ENCODE data around the gene ERCC4. TPM values are rescaled to one million over a fixed set of nuclear protein-coding genes. Genes with fewer than 3 reads are reported as not detected.
"Not testable (repeated sequence)": the region's sequence is repeated elsewhere in the genome, so short reads cannot be mapped to it uniquely, and the experiment has no call there.

The ERCC4 gene
- total RNA-seq, 1 donor from 2014 or later, result 14.3 TPM

GRCh38 chr16:13883881-13884280, 36.1 kb upstream of the ERCC4 start:
- no peak for TF ChIP-seq CTCF (IDR thresholded peaks at IDR 0.05; ENCODE audit: unreplicated experiment)
- H3K9me3 Mint-ChIP-seq (ENCODE audit: unreplicated experiment), result no peaks in the 10 kb centered on the region
- H3K36me3 Mint-ChIP-seq (ENCODE audit: low read depth, unreplicated experiment), result no peaks in the 10 kb centered on the region
- H3K27ac Mint-ChIP-seq (ENCODE audit: unreplicated experiment), result no peak overlapping the region
- no peaks in the 10 kb centered on the region for H3K27me3 Mint-ChIP-seq (ENCODE audit: unreplicated experiment)
- no peak overlapping the region for H3K4me3 Mint-ChIP-seq (ENCODE audit: unreplicated experiment)
- DNase-seq (ENCODE audit: low spot score), result no peak
- no peaks in the 10 kb centered on the region for H3K4me1 Mint-ChIP-seq (ENCODE audit: unreplicated experiment)

- DNase-seq (ENCODE audit: low spot score), result no peak
- H3K36me3 Mint-ChIP-seq (ENCODE audit: low read depth, unreplicated experiment), result no peaks in the 10 kb centered on the region
- no peaks in the 10 kb centered on the region for H3K27me3 Mint-ChIP-seq (ENCODE audit: unreplicated experiment)
- TF ChIP-seq CTCF (IDR thresholded peaks at IDR 0.05; ENCODE audit: unreplicated experiment), result no peak
- H3K9me3 Mint-ChIP-seq (ENCODE audit: unreplicated experiment), result no peaks in the 10 kb centered on the region
- H3K4me1 Mint-ChIP-seq (ENCODE audit: unreplicated experiment), result no peaks in the 10 kb centered on the region
- no peak overlapping the region for H3K27ac Mint-ChIP-seq (ENCODE audit: unreplicated experiment)
- H3K4me3 Mint-ChIP-seq (ENCODE audit: unreplicated experiment), result no peak overlapping the region
These were observed 34.3 kb upstream of the ERCC4 start for GRCh38 chr16:13885700-13886099.

GRCh38 chr16:13886608-13887007, 33.3 kb upstream of the ERCC4 start:
- H3K4me1 Mint-ChIP-seq (ENCODE audit: unreplicated experiment), result no peaks in the 10 kb centered on the region
- no peak for TF ChIP-seq CTCF (IDR thresholded peaks at IDR 0.05; ENCODE audit: unreplicated experiment)
- H3K27me3 Mint-ChIP-seq (ENCODE audit: unreplicated experiment), result no peaks in the 10 kb centered on the region
- no peak for DNase-seq (ENCODE audit: low spot score)
- H3K4me3 Mint-ChIP-seq (ENCODE audit: unreplicated experiment), result no peak overlapping the region
- H3K9me3 Mint-ChIP-seq (ENCODE audit: unreplicated experiment), result no peaks in the 10 kb centered on the region
- H3K27ac Mint-ChIP-seq (ENCODE audit: unreplicated experiment), result no peak overlapping the region
- H3K36me3 Mint-ChIP-seq (ENCODE audit: low read depth, unreplicated experiment), result no peaks in the 10 kb centered on the region

- H3K27ac Mint-ChIP-seq (ENCODE audit: unreplicated experiment); DNase-seq (ENCODE audit: low spot score); H3K27me3 Mint-ChIP-seq (ENCODE audit: unreplicated experiment); H3K4me3 Mint-ChIP-seq (ENCODE audit: unreplicated experiment); H3K36me3 Mint-ChIP-seq (ENCODE audit: low read depth, unreplicated experiment); H3K9me3 Mint-ChIP-seq (ENCODE audit: unreplicated experiment); H3K4me1 Mint-ChIP-seq (ENCODE audit: unreplicated experiment): not testable (repeated sequence)
These were observed 30.6 kb upstream of the ERCC4 start for GRCh38 chr16:13889323-13889722.

GRCh38 chr16:13892301-13892700, 27.7 kb upstream of the ERCC4 start:
- TF ChIP-seq CTCF (IDR thresholded peaks at IDR 0.05; ENCODE audit: unreplicated experiment), result no peak
- no peak for DNase-seq (ENCODE audit: low spot score)
- Mint-ChIP-seq H3K4me1 (ENCODE audit: unreplicated experiment) (no peaks in the 10 kb centered on the region), H3K36me3 (ENCODE audit: low read depth, unreplicated experiment) (no peaks in the 10 kb centered on the region), H3K27ac (ENCODE audit: unreplicated experiment) (no peak overlapping the region), H3K4me3 (ENCODE audit: unreplicated experiment) (no peak overlapping the region), H3K9me3 (ENCODE audit: unreplicated experiment) (no peaks in the 10 kb centered on the region), H3K27me3 (ENCODE audit: unreplicated experiment) (no peaks in the 10 kb centered on the region)

GRCh38 chr16:13895516-13895915, 24.4 kb upstream of the ERCC4 start:
- no peaks in the 10 kb centered on the region for H3K4me1 Mint-ChIP-seq (ENCODE audit: unreplicated experiment)
- H3K36me3 Mint-ChIP-seq (ENCODE audit: low read depth, unreplicated experiment), result no peaks in the 10 kb centered on the region
- no peaks in the 10 kb centered on the region for H3K27me3 Mint-ChIP-seq (ENCODE audit: unreplicated experiment)
- no peak overlapping the region for H3K4me3 Mint-ChIP-seq (ENCODE audit: unreplicated experiment)
- no peak for TF ChIP-seq CTCF (IDR thresholded peaks at IDR 0.05; ENCODE audit: unreplicated experiment)
- no peak for DNase-seq (ENCODE audit: low spot score)
- no peak overlapping the region for H3K27ac Mint-ChIP-seq (ENCODE audit: unreplicated experiment)
- H3K9me3 Mint-ChIP-seq (ENCODE audit: unreplicated experiment), result no peaks in the 10 kb centered on the region
